ENCODE results near the gene SLC4A4.

The SLC4A4 gene

GRCh38 chr4:71383984-71384383 is 45.2 kb downstream of the SLC4A4 start:
- TF ChIP-seq, protein P1, sequence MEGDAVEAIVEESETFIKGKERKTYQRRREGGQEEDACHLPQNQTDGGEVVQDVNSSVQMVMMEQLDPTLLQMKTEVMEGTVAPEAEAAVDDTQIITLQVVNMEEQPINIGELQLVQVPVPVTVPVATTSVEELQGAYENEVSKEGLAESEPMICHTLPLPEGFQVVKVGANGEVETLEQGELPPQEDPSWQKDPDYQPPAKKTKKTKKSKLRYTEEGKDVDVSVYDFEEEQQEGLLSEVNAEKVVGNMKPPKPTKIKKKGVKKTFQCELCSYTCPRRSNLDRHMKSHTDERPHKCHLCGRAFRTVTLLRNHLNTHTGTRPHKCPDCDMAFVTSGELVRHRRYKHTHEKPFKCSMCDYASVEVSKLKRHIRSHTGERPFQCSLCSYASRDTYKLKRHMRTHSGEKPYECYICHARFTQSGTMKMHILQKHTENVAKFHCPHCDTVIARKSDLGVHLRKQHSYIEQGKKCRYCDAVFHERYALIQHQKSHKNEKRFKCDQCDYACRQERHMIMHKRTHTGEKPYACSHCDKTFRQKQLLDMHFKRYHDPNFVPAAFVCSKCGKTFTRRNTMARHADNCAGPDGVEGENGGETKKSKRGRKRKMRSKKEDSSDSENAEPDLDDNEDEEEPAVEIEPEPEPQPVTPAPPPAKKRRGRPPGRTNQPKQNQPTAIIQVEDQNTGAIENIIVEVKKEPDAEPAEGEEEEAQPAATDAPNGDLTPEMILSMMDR (IDR thresholded peaks at IDR 0.05; ENCODE audit: low read depth, low read length): no peak
- no peak for DNase-seq (ENCODE audit: extremely low read depth, low read depth)

- peak; percentile 72 for DNase-seq (ENCODE audit: extremely low read depth, low read depth)
Measured at GRCh38 chr4:71389149-71389827, 50.5 kb downstream of the SLC4A4 start.

GRCh38 chr4:71392109-71392508 is 53.3 kb downstream of the SLC4A4 start:
- DNase-seq (ENCODE audit: extremely low read depth, low read depth): no peak
- TF ChIP-seq, protein P1 (IDR thresholded peaks at IDR 0.05; ENCODE audit: low read depth, low read length): no peak

More at GRCh38 chr4:71389149-71389827, 50.5 kb downstream of the SLC4A4 start:
- TF ChIP-seq, protein P1 (IDR thresholded peaks at IDR 0.05; ENCODE audit: low read depth, low read length): no peak

GRCh38 chr4:71396382-71396781 is 57.6 kb downstream of the SLC4A4 start:
- TF ChIP-seq, protein P1 (IDR thresholded peaks at IDR 0.05; ENCODE audit: low read depth, low read length): no peak
- no peak for DNase-seq (ENCODE audit: extremely low read depth, low read depth)

DNA sequence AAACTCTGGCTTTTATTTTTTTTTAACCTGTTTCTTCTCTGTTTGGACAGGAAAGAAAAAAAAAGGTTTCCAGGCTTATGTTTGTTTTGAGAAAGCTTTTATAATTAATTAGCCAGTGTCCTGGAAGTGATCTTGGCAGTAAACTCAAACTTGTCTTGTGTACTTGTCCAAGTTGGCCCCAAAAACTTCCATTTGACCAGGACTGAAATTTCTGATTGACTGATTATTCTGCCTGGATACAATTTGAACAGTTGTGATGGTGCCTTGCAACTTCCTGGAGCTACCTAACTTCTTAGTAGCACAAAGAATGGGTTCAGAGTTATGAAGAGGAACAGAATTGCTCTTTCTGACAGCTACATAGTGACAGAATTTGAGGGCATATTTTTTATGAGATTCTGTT is 62.0 kb downstream of the SLC4A4 start:
- no peak for DNase-seq (ENCODE audit: extremely low read depth, low read depth)
- TF ChIP-seq, protein P1 (IDR thresholded peaks at IDR 0.05; ENCODE audit: low read depth, low read length): no peak

DNA sequence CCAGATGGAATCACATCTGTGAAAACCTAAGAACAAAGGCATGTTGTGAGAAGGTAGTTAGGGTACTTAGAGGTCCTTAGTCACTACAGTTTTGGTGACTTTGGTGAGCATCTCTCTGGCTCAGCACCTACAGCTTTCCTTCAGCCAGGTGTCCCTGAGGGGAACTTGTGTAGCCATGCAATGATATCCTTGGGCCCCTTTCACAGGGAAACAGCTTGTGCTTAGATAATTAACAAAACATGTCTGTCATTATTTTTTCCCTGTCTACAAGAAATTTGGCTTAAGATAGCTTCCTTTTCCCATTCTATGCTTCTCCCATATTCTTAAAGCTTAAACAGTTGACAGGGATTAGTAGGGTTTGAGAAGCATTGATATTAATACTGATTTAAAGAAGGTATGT is 63.8 kb downstream of the SLC4A4 start:
- TF ChIP-seq, protein P1 (IDR thresholded peaks at IDR 0.05; ENCODE audit: low read depth, low read length): no peak
- DNase-seq (ENCODE audit: extremely low read depth, low read depth): no peak

DNA sequence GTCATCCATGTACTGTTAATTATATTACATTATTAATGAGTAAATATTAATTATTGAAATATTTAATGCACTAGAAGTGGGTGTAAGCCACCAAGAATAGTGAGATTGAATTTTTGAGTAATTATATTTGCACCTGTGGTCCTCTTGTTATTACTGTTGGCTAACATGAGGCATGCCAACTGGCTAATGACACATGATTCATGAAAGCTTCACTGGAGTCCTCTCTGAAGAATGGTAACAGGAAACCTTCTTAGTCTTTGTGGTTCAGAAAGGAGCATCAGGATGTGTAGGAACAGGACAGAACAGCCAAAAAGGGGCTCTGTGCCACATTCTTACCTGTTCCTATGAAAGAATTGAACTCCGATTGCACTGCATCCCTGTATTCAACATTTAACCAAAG is 65.2 kb downstream of the SLC4A4 start:
- no peak for DNase-seq (ENCODE audit: extremely low read depth, low read depth)
- TF ChIP-seq, protein P1 (IDR thresholded peaks at IDR 0.05; ENCODE audit: low read depth, low read length): no peak
